DMS79 (cell line): ENCODE results near the gene CPSF2.
"Not testable (repeated sequence)": the region's sequence is repeated elsewhere in the genome, so short reads cannot be mapped to it uniquely, and the experiment has no call there.

Experiments used
- DNase-seq: peaks from one replicate; lab custom pipeline; 2025; lab: John Stamatoyannopoulos, UW

The CPSF2 gene

GRCh38 chr14:92160619-92161018 is 38.9 kb downstream of the CPSF2 start:
- DNase-seq, result no peak

DNA sequence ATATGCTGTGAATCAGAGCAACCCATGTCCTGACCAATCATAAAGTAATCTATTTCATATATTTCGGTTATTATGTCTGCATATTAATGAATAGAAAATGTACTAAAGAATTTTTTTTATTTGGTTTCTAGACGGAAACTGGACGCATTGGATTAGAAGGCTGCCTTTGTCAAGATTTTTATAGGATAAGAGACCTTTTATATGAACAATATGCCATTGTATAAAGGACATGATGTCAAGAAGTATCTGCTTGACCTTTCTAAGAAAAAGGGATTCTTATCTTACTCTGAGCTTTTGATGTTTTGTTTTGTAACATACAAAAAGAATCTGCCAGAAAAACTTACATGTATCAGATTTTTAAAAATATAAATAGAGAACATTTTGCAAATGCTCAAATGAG is 39.8 kb downstream of the CPSF2 start:
- DNase-seq, result no peak

DNA sequence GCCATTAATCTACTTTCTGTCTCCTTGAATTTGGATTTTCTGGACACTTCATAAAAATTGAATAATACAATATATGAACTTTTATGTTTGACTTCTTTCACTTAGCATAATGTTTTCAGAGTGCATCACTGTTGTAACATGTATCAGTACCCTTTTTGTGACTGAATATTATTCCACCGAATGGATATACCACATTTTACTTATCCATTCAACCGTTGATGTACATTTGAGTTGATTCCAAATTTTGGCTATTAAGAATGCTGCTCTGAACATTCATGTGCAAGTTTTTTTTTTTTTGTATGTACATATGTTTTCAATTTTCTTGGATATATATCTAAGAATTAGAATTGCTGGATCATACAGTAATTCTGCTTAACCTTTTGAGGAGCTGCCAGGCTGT is 43.2 kb downstream of the CPSF2 start:
- no peak for DNase-seq

GRCh38 chr14:92173668-92174067 is 51.9 kb downstream of the CPSF2 start:
- no peak for DNase-seq

- no peak for DNase-seq
Measured at GRCh38 chr14:92175811-92176210, 54.0 kb downstream of the CPSF2 start.

- DNase-seq, result no peak
Measured at GRCh38 chr14:92176476-92176875, 54.7 kb downstream of the CPSF2 start.

- DNase-seq, result not testable (repeated sequence)
Measured at GRCh38 chr14:92179178-92179577, 57.4 kb downstream of the CPSF2 start.

GRCh38 chr14:92185559-92185958 is 63.8 kb downstream of the CPSF2 start:
- DNase-seq, result no peak

- DNase-seq, result not testable (repeated sequence)
Measured at GRCh38 chr14:92187616-92188015, 65.8 kb downstream of the CPSF2 start.

DNA sequence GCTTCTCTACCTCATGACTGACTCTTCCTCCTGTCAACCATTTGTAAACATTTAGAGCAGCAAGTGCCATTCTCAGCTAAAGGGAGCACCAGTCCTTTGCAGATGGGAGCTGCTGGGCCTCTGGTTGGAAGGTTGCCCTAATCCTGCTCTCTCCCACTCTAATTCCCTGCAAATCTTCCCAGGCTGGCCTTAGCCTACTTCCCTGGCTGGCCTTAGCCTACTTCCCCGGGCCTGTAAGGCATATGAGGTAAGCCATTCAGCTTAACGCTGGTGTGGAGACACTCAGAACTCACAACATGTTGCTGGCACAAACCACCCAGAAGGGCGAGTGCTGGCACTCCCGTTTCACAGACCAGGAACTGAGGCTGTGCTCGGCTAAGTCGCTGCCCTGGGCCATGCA is 69.0 kb downstream of the CPSF2 start:
- no peak for DNase-seq

DNA sequence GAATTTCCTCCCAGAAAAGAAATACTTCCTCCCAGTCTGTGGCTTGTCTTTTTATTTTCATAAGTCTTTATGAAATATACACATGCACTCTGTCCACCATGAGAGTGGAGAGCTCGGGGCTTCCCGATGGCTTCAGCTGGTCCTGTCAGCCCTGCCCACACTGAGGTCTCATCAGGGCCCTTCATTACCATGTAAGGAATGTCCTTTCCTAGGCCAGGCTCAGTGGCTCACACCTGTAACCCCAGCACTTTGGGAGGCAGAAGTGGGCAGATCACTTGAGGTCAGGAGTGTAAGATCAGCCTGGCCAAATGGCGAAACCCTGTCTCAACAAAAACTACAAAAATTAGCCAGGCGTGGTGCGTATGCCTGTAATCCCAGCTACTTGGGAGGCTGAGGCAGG is 77.0 kb downstream of the CPSF2 start:
- no peak for DNase-seq

GRCh38 chr14:92199763-92200162 is 78.0 kb downstream of the CPSF2 start:
- DNase-seq, result no peak

DNA sequence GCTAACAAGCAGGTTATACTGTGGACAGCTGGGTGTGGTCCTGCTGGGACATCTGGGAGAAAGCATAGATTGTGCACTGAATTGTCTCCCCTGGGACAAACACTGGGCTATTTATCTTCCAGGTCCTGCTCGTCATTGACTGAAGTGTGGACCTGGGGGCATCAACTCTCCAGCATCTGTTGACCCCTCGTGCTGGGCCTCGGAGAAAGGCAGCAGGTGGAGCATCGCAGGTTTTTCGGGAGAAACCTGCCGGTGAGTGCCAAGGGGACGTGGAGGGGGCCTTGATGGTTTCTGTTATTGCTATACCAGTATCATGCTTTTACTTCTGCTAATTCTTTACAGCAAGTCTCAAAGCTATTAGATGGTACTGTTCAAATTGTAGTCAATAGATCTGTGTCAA is 81.3 kb downstream of the CPSF2 start:
- DNase-seq, result no peak

DNA sequence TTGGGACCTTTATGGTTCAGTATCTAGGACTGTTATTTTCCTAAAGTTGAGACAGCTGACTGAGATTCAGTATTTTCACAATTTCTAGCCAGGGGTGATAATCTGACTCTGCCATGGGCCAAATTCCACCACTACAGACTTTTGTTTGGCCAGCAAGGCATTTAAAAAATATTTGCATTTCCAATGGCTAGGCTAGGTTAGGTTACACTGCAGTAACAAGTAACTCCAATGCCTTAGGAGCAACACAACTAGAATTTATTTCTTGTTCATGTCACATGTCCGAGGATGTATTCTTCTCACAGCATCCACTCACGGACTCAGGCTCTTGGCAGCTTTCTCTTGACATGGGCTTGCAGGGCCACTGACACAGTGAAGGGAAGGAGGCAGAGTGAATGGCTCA is 83.0 kb downstream of the CPSF2 start:
- no peak for DNase-seq

- no peak for DNase-seq
Measured at GRCh38 chr14:92207012-92207927, 85.5 kb downstream of the CPSF2 start.

GRCh38 chr14:92207928-92208265 is 86.1 kb downstream of the CPSF2 start:
- DNase-seq, result no peak

DNA sequence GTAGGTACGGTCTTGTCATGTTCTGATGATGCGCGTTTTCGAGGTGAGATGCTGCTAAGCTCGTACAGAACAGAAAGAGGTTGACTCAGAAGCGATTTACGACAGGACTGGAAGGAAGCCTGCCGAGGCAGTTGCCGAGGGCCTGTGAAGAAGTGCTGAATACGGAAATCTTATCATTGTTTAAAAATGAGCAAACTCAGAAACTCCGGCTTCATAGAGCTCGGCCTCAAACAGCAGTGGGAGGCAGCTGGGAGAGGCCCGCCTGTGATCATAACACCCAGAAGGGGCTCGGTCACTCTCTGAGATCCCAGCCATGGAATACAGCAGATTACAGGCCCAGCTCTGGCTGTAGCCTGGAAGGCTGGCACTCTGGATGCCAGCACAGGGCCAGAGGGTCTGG is 87.4 kb downstream of the CPSF2 start:
- no peak for DNase-seq

- DNase-seq, result not testable (repeated sequence)
Measured at GRCh38 chr14:92213125-92213524, 91.4 kb downstream of the CPSF2 start.

DNA sequence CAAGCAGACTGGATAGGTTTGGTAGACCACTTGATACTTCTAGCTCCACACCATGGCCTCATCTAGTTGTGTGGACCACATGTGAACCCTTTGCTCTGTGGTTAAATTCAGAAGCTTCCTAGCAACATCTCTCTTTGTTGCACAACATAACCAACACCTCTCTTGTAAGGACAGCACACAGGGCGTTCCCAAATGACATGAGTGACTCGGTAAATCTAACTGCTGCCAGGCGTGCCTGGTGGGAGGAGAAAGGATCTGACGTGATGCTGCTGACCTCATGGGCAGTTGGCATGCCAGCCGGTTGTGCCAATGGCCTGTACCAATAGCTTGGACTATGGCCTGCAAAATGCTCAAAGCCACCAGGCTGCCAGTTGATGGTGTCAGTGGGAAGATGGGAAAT is 93.8 kb downstream of the CPSF2 start:
- DNase-seq, result no peak

GRCh38 chr14:92217936-92218335 is 96.2 kb downstream of the CPSF2 start:
- no peak for DNase-seq
